Peyer's patch (tissue), 4 donors: ENCODE measurements around the gene CBLB. TPM values are rescaled to one million over a fixed set of nuclear protein-coding genes. Genes with fewer than 3 reads are reported as not detected.

Experiments
- DNase-seq, 3 donors: peaks; one replicate each; pipeline ENCODE4 v3.0.0-alpha.2; 2017 to 2019
- H3K27ac ChIP-seq, 4 donors: fragments of 200-600 bp; sonication (generic); one replicate each; pipeline ENCODE4 v1.5.1; 2016 to 2019
- H3K27me3 ChIP-seq, 2 donors: fragments of 200-600 bp; sonication (generic); one replicate each; pipeline ENCODE4 v1.5.1; 2019
- H3K36me3 ChIP-seq, 3 donors: fragments of 200-600 bp; sonication (generic); one replicate each; pipeline ENCODE4 v1.5.1; 2016 to 2019
- H3K4me1 ChIP-seq, 4 donors: fragments of 200-600 bp; sonication (generic); one replicate each; pipeline ENCODE4 v1.5.1; 2016 to 2019
- H3K4me3 ChIP-seq, 4 donors: fragments of 200-600 bp; sonication (generic); 1 replicate in 3 of 4; 2 replicates in 1 of 4; pipeline ENCODE4 v1.5.1; 2016 to 2019; ENCODE audit warnings: mild to moderate bottlenecking in 1 of 4
- H3K9me3 ChIP-seq, 4 donors: fragments of 200-600 bp; sonication (generic); one replicate each; pipeline ENCODE4 v1.5.1; 2016 to 2019; ENCODE audit warnings: mild to moderate bottlenecking in 1 of 4
- CTCF ChIP-seq, 6 experiments: fragments of 450-650 bp in 4 of 6; fragments of 200-600 bp in 2 of 6; sonication (generic) in 1 of 6; IDR thresholded peaks; one replicate each; pipeline ENCODE4 v1.5.1; 2017 to 2019; ENCODE audit warnings: antibody characterized with exemption in 6 of 6, mild to moderate bottlenecking in 3 of 6, moderate library complexity in 1 of 6
- POLR2A ChIP-seq, 2 donors: fragments of 450-650 bp; IDR thresholded peaks; one replicate each; pipeline ENCODE4 v1.5.1; 2017; ENCODE audit warnings: antibody characterized with exemption in 2 of 2, mild to moderate bottlenecking in 2 of 2, moderate library complexity in 2 of 2
- total RNA-seq, 4 donors: library from RNA; depleted of rRNA; stranded (reverse); fragments of >200 nt; gene quantifications; one replicate each; pipeline ENCODE4 v1.1.0, GENCODE V29; 2016

Gene CBLB
- total RNA-seq, 4 donors from 2014 or later: 58.6 to 112 (median 84.5) TPM

DNA sequence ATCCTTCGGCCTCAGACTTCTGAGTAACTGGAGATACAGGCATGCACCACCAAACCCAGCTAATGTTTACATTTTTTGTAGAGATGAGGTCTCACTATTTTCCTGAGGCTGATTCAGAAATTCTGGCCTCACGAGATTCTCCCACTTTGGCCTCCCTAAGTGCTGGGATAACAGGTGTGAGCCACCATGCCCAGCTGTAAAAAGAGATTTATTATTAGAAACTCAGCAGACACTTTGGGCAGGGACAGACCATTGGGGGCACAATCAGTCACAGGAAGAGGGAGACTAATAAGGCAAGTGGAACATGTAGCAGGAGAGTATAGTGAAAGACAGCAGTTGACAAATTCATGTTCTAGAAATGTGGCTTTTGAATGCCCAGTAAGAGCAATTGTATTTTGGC, 249.2 kb downstream of the CBLB start:
- H3K27ac ChIP-seq: no peak overlapping the region
- no peaks in the 10 kb centered on the region for H3K27me3 ChIP-seq
- TF ChIP-seq POLR2A (IDR thresholded peaks at IDR 0.05) (no peak), CTCF (IDR thresholded peaks at IDR 0.05) (no peak)
- no peak overlapping the region for H3K4me3 ChIP-seq
- no peaks in the 10 kb centered on the region for H3K9me3 ChIP-seq
- H3K36me3 ChIP-seq: no peaks in the 10 kb centered on the region
- no peak for DNase-seq
- H3K4me1 ChIP-seq: no peaks in the 10 kb centered on the region

DNA sequence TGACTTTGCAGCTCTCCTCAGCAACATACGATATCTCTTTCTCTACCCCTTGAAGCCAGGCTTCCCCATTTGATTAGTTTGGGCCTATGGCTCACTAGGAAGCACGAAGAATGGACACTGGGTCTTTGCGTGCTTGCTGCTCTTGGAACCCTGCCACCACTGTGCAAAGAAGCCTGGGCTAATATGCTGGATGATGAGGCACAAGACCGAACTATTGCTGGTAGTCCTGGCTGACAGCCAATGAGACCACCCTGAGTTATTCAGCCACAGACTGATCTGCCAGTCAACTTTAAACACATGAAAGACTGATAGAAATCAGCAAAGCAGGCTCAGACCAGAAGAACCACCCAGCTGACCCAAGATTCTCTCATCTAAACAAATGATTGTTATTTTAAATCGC, 250.3 kb downstream of the CBLB start:
- Histone ChIP-seq H3K4me3 (no peak overlapping the region), H3K9me3 (no peaks in the 10 kb centered on the region), H3K36me3 (no peaks in the 10 kb centered on the region), H3K4me1 (no peaks in the 10 kb centered on the region), H3K27me3 (no peaks in the 10 kb centered on the region), H3K27ac (no peak overlapping the region)
- TF ChIP-seq CTCF (IDR thresholded peaks at IDR 0.05) (no peak), POLR2A (IDR thresholded peaks at IDR 0.05) (no peak)
- DNase-seq: no peak

- Histone ChIP-seq H3K27ac (no peak overlapping the region), H3K4me3 (no peak overlapping the region), H3K36me3 (no peaks in the 10 kb centered on the region), H3K4me1 (no peaks in the 10 kb centered on the region), H3K27me3 (no peaks in the 10 kb centered on the region), H3K9me3 (no peaks in the 10 kb centered on the region)
- no peak for TF ChIP-seq POLR2A (IDR thresholded peaks at IDR 0.05)
- no peak for TF ChIP-seq CTCF (IDR thresholded peaks at IDR 0.05)
- DNase-seq: no peak
Observed at GRCh38 chr3:105616374-105617121, 252.3 kb downstream of the CBLB start.

- no peaks in the 10 kb centered on the region for H3K27me3 ChIP-seq
Observed at GRCh38 chr3:105615814-105616213, 253.0 kb downstream of the CBLB start.

GRCh38 chr3:105614288-105615030, 254.4 kb downstream of the CBLB start:
- no peaks in the 10 kb centered on the region for H3K9me3 ChIP-seq
- no peaks in the 10 kb centered on the region for H3K27me3 ChIP-seq
- H3K27ac ChIP-seq: no peak overlapping the region
- H3K4me1 ChIP-seq: no peaks in the 10 kb centered on the region
- H3K4me3 ChIP-seq: no peak overlapping the region
- TF ChIP-seq CTCF (IDR thresholded peaks at IDR 0.05) (no peak), POLR2A (IDR thresholded peaks at IDR 0.05) (no peak)
- no peaks in the 10 kb centered on the region for H3K36me3 ChIP-seq
- DNase-seq: no peak

More at GRCh38 chr3:105615814-105616213, 253.0 kb downstream of the CBLB start:
- H3K27ac ChIP-seq: no peak overlapping the region
- no peaks in the 10 kb centered on the region for H3K36me3 ChIP-seq
- H3K4me1 ChIP-seq: no peaks in the 10 kb centered on the region
- H3K4me3 ChIP-seq: no peak overlapping the region
- H3K9me3 ChIP-seq: no peaks in the 10 kb centered on the region
- TF ChIP-seq CTCF (IDR thresholded peaks at IDR 0.05) (no peak), POLR2A (IDR thresholded peaks at IDR 0.05) (no peak)
- DNase-seq: no peak
